H9 (cell line): ENCODE data around the gene PARD3. TPM values are rescaled to one million over a fixed set of nuclear protein-coding genes. Genes with fewer than 3 reads are reported as not detected.

Source experiments
- DNase-seq: peaks from one replicate; pipeline ENCODE4 v3.0.0-alpha.2; 2017
- H2AFZ ChIP-seq: one replicate; pipeline ENCODE4 v1.6.1; 2013; ENCODE audit warnings: mild to moderate bottlenecking, low read length, control low read depth, moderate library complexity
- H2AK5ac ChIP-seq: 2 replicates; pipeline ENCODE4 v1.6.1; 2013; ENCODE audit warnings: low read length, control low read depth, mixed read lengths; ENCODE audit not compliant: insufficient read length
- H2BK120ac ChIP-seq: one replicate; pipeline ENCODE4 v1.6.1; 2013; ENCODE audit warnings: low read depth, mild to moderate bottlenecking, low read length, control low read depth, inconsistent platforms; ENCODE audit not compliant: poor library complexity, severe bottlenecking
- H2BK12ac ChIP-seq: 2 replicates; pipeline ENCODE4 v1.6.1; 2013; ENCODE audit warnings: low read length, control low read depth, mixed read lengths, low read depth; ENCODE audit not compliant: insufficient read length
- H2BK15ac ChIP-seq: 2 replicates; pipeline ENCODE4 v1.6.1; 2013; ENCODE audit warnings: low read depth, low read length, control low read depth
- H2BK20ac ChIP-seq: one replicate; pipeline ENCODE4 v1.6.1; 2013; ENCODE audit warnings: low read depth, mild to moderate bottlenecking, low read length, control low read depth, inconsistent platforms; ENCODE audit not compliant: poor library complexity, severe bottlenecking
- H2BK5ac ChIP-seq: 2 replicates; pipeline ENCODE4 v1.6.1; 2013; ENCODE audit warnings: low read length, control low read depth, mixed read lengths; ENCODE audit not compliant: insufficient read length
- H3K14ac ChIP-seq: 2 replicates; pipeline ENCODE4 v1.6.1; 2013; ENCODE audit warnings: low read length, control low read depth; ENCODE audit not compliant: insufficient read depth
- H3K18ac ChIP-seq: 2 replicates; pipeline ENCODE4 v1.6.1; 2013; ENCODE audit warnings: low read depth, mild to moderate bottlenecking, mixed read lengths, low read length, control low read depth; ENCODE audit not compliant: insufficient read length
- H3K23ac ChIP-seq: 2 replicates; pipeline ENCODE4 v1.6.1; 2013; ENCODE audit warnings: low read length, control low read depth, mixed read lengths, low read depth; ENCODE audit not compliant: insufficient read length
- H3K23me2 ChIP-seq: 2 replicates; pipeline ENCODE4 v1.6.1; 2013; ENCODE audit warnings: low read depth, mild to moderate bottlenecking, mixed read lengths, low read length, control low read depth; ENCODE audit not compliant: insufficient read length, poor library complexity, severe bottlenecking
- H3K27ac ChIP-seq: 2 replicates; pipeline ENCODE4 v1.5.1; 2013; ENCODE audit warnings: low read length, control low read depth, mixed read lengths, low read depth; ENCODE audit not compliant: insufficient read length
- H3K27me3 ChIP-seq: 2 replicates; pipeline ENCODE4 v1.6.1; 2013; ENCODE audit warnings: low read length, control low read depth, inconsistent platforms; ENCODE audit not compliant: insufficient read depth
- H3K4ac ChIP-seq: 2 replicates; pipeline ENCODE4 v1.6.1; 2013; ENCODE audit warnings: low read depth, mild to moderate bottlenecking, control low read depth, inconsistent platforms, low read length, moderate library complexity
- H3K4me1 ChIP-seq: 2 replicates; pipeline ENCODE4 v1.6.1; 2013; ENCODE audit warnings: low read length, control low read depth, inconsistent platforms; ENCODE audit not compliant: insufficient read depth
- H3K4me2 ChIP-seq: 2 replicates; pipeline ENCODE4 v1.6.1; 2013; ENCODE audit warnings: low read length, control low read depth, mixed read lengths; ENCODE audit not compliant: insufficient read length, insufficient read depth
- H3K56ac ChIP-seq: 2 replicates; pipeline ENCODE4 v1.6.1; 2013; ENCODE audit warnings: low read depth, mild to moderate bottlenecking, mixed read lengths, low read length, control low read depth; ENCODE audit not compliant: insufficient read length
- H3K79me1 ChIP-seq: 2 replicates; pipeline ENCODE4 v1.6.1; 2013; ENCODE audit warnings: low read depth, mild to moderate bottlenecking, moderate library complexity, low read length, control low read depth, inconsistent platforms; ENCODE audit not compliant: insufficient read depth, poor library complexity, severe bottlenecking
- H3K79me2 ChIP-seq: 2 replicates; pipeline ENCODE4 v1.6.1; 2013; ENCODE audit warnings: low read length, control low read depth, inconsistent platforms; ENCODE audit not compliant: insufficient read depth
- H3K9ac ChIP-seq: 2 replicates; pipeline ENCODE4 v1.6.1; 2013; ENCODE audit warnings: low read length, control low read depth, mixed read lengths; ENCODE audit not compliant: insufficient read length; ENCODE audit errors: extremely low read depth
- H3K9me3 ChIP-seq: one replicate; pipeline ENCODE4 v1.6.1; 2013; ENCODE audit warnings: low read depth, low read length, inconsistent platforms; ENCODE audit not compliant: control insufficient read depth
- H3T11ph ChIP-seq: one replicate; pipeline ENCODE4 v1.6.1; 2013; ENCODE audit warnings: mild to moderate bottlenecking, low read length, control low read depth, inconsistent platforms
- H4K20me1 ChIP-seq: one replicate; pipeline ENCODE4 v1.6.1; 2013; ENCODE audit not compliant: control insufficient read depth, insufficient read length, insufficient read depth
- H4K5ac ChIP-seq: 2 replicates; pipeline ENCODE4 v1.6.1; 2013; ENCODE audit warnings: low read depth, mild to moderate bottlenecking, mixed read lengths, low read length, control low read depth; ENCODE audit not compliant: insufficient read length
- H4K8ac ChIP-seq: replicated peaks from 2 replicates; pipeline ENCODE4 v1.6.1; 2013; ENCODE audit warnings: low read length, control low read depth, mixed read lengths, low read depth; ENCODE audit not compliant: insufficient read length
- H4K91ac ChIP-seq: 2 replicates; pipeline ENCODE4 v1.6.1; 2013; ENCODE audit warnings: low read depth, mild to moderate bottlenecking, moderate library complexity, mixed read lengths, low read length, control low read depth; ENCODE audit not compliant: insufficient read length
- H3K27ac Mint-ChIP-seq, 3 experiments: 2 replicates in 2 of 3; 3 replicates in 1 of 3; pipeline ENCODE4 v1.8.0; 2020 to 2021; ENCODE audit warnings: mixed read lengths in 3 of 3, mild to moderate bottlenecking in 1 of 3, moderate library complexity in 1 of 3
- H3K27me3 Mint-ChIP-seq: 2 replicates; pipeline ENCODE4 v1.8.0; 2021; ENCODE audit warnings: low read depth, mild to moderate bottlenecking, moderate library complexity, mixed read lengths
- H3K36me3 Mint-ChIP-seq, 3 experiments: 2 replicates in 2 of 3; 3 replicates in 1 of 3; pipeline ENCODE4 v1.8.0; 2020 to 2021; ENCODE audit warnings: low read depth in 3 of 3, mixed read lengths in 3 of 3; ENCODE audit not compliant: insufficient read depth in 1 of 3
- H3K4me1 Mint-ChIP-seq, 2 experiments: 2 replicates each; pipeline ENCODE4 v1.8.0; 2020; ENCODE audit warnings: mixed read lengths in 2 of 2
- H3K4me3 Mint-ChIP-seq, 2 experiments: 2 replicates in 1 of 2; 3 replicates in 1 of 2; pipeline ENCODE4 v1.8.0; 2020 to 2021; ENCODE audit warnings: mild to moderate bottlenecking in 2 of 2, mixed read lengths in 2 of 2, moderate library complexity in 1 of 2
- H3K9me3 Mint-ChIP-seq, 2 experiments: 2 replicates in 1 of 2; 3 replicates in 1 of 2; pipeline ENCODE4 v1.8.0; 2020; ENCODE audit warnings: mild to moderate bottlenecking in 2 of 2, mixed read lengths in 2 of 2, moderate library complexity in 1 of 2
- WGBS: extraction: QIAGEN DNeasy Blood & Tissue Kit; methylation state at CpG from one replicate; pipeline ENCODE4 v1.1.7; 2013; ENCODE audit warnings: missing lambda C conversion rate, low lambda C conversion rate, mixed read lengths; ENCODE audit not compliant: insufficient read length; ENCODE audit errors: extremely low coverage; 5-methylcytosine and 5-hydroxymethylcytosine counted together
- total RNA-seq: library from RNA; stranded (reverse); gene quantifications from 2 replicates; pipeline ENCODE4 v1.2.1, GENCODE V29; 2021
- TF ChIP-seq, protein P1 (sequence below): fragments of 200-600 bp; sonication (generic); conservative IDR thresholded peaks from 3 replicates; pipeline ENCODE4 v1.8.0; 2021; ENCODE audit warnings: antibody characterized with exemption, mild to moderate bottlenecking

Gene PARD3
- total RNA-seq, 1 experiment from 2014 or later = 44.7 TPM

GRCh38 chr10:34405611-34406462 lies 409.3 kb downstream of the PARD3 start:
- Histone ChIP-seq H2BK20ac (no peak overlapping the region), H3K18ac (no peak overlapping the region), H2BK12ac (no peak overlapping the region), H3K27me3 (no peaks in the 10 kb centered on the region), H4K8ac (no peak overlapping the region), H3K56ac (no peak overlapping the region), H2AK5ac (no peak overlapping the region), H3K4me1 (no peaks in the 10 kb centered on the region), H2BK120ac (no peak overlapping the region), H2BK5ac (no peak overlapping the region), H3T11ph (no peak overlapping the region), H3K9ac (no peak overlapping the region), H3K14ac (no peak overlapping the region), H4K91ac (no peak overlapping the region), H3K9me3 (no peaks in the 10 kb centered on the region), H3K27ac (no peak overlapping the region), H4K20me1 (no peaks in the 10 kb centered on the region), H3K4me2 (no peak overlapping the region), H3K79me1 (no peaks in the 10 kb centered on the region), H3K4ac (no peak overlapping the region), H3K23ac (no peak overlapping the region), H2AFZ (no peak overlapping the region), H3K23me2 (no peaks in the 10 kb centered on the region), H2BK15ac (no peak overlapping the region), H3K79me2 (no peaks in the 10 kb centered on the region), H4K5ac (no peak overlapping the region)
- Mint-ChIP-seq H3K9me3 (no peaks in the 10 kb centered on the region), H3K36me3 (no peaks in the 10 kb centered on the region), H3K4me1 (peaks cover 6 to 11% of the 10 kb centered on the region in 2 experiments), H3K27ac (no peak overlapping the region; a peak in 1 of 7 replicates), H3K4me3 (no peak overlapping the region), H3K27me3 (no peaks in the 10 kb centered on the region)
- WGBS = no CpG with 5 or more reads among the region's 3 CpGs
- TF ChIP-seq, protein P1, sequence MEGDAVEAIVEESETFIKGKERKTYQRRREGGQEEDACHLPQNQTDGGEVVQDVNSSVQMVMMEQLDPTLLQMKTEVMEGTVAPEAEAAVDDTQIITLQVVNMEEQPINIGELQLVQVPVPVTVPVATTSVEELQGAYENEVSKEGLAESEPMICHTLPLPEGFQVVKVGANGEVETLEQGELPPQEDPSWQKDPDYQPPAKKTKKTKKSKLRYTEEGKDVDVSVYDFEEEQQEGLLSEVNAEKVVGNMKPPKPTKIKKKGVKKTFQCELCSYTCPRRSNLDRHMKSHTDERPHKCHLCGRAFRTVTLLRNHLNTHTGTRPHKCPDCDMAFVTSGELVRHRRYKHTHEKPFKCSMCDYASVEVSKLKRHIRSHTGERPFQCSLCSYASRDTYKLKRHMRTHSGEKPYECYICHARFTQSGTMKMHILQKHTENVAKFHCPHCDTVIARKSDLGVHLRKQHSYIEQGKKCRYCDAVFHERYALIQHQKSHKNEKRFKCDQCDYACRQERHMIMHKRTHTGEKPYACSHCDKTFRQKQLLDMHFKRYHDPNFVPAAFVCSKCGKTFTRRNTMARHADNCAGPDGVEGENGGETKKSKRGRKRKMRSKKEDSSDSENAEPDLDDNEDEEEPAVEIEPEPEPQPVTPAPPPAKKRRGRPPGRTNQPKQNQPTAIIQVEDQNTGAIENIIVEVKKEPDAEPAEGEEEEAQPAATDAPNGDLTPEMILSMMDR = no peak
- DNase-seq = no peak
